ELR (cell line): ENCODE measurements around the gene SREK1.
"Not testable (repeated sequence)": the region's sequence is repeated elsewhere in the genome, so short reads cannot be mapped to it uniquely, and the experiment has no call there.

Source experiments
- DNase-seq: peaks from one replicate; pipeline ENCODE4 v3.0.0-alpha.2; 2015; ENCODE audit warnings: low read depth

SREK1 gene

DNA sequence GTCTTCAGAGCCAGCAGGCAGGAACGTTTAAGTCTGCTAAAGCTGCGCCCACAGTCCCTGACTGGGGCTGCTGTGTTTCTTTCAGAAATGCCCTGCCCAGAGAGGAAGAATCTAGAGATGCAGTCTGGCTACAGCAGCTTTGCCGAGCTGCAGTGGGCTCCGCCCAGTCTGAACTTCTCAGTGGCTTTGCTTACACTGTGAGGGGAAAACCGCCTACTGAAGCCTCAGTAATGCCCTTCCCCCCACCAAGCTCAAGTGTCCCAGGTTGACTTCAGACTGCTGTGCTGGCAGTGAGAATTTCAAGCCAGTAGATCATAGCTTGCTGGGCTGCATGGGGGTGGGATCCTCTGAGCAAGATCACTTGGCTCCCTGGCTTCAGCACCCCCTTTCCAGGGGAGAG is 78.4 kb downstream of the SREK1 start:
- DNase-seq: no peak

DNA sequence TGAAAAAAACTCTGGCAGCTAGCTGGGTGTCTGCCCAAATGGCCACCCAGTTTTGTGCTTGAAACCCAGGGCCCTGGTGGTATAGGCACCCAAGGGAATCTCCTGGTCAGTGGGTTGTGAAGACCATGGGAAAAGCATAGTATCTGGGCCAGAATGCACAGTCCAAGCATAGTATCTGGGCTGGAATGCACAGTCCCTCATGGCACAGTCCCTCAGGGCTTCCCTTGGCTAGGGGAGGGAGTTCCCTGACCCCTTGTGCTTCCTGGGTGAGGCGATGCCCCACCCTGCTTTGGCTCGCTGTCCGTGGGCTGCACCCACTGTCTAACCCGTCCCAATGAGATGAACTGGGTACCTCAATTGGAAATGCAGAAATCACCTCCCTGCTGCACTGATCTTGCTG is 78.8 kb downstream of the SREK1 start:
- DNase-seq: not testable (repeated sequence)

DNA sequence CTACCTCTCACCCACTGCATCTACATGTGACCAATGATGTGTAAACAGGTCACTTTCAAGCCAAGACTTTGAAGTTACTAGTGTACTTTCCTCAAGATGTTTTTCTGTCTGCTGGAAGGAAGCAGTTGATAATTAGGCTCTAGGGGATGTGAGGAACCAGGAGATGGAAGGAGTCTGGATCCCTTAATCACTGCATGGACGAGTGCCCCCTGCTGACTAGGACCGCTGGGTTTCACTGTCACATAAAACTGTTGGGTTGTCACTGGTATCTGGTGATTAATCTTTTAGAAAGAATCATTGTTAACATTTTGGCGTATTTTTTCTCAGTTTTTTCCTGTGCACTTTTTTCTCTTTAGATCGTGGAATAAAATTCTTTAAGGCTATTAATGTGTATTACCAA is 79.5 kb downstream of the SREK1 start:
- DNase-seq: peak; percentile 37

DNA sequence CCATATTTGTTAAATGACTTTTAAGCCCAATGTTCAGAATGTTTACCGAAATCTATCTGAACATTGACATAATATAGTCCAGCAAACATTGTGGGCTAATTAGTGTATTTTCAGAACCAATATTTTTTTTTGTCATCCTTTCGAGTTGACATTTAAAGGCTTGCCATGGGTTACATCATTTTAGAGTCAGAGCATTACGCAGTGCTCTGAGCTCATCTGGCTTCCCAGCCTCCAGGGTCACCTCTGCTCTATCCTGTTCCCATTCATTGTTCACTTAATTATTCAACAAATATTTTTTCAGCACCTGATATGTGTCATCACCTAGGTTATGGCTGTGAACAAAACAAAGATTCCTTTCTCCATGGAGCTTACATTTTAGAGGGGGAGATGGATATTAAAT is 80.2 kb downstream of the SREK1 start:
- no peak for DNase-seq

DNA sequence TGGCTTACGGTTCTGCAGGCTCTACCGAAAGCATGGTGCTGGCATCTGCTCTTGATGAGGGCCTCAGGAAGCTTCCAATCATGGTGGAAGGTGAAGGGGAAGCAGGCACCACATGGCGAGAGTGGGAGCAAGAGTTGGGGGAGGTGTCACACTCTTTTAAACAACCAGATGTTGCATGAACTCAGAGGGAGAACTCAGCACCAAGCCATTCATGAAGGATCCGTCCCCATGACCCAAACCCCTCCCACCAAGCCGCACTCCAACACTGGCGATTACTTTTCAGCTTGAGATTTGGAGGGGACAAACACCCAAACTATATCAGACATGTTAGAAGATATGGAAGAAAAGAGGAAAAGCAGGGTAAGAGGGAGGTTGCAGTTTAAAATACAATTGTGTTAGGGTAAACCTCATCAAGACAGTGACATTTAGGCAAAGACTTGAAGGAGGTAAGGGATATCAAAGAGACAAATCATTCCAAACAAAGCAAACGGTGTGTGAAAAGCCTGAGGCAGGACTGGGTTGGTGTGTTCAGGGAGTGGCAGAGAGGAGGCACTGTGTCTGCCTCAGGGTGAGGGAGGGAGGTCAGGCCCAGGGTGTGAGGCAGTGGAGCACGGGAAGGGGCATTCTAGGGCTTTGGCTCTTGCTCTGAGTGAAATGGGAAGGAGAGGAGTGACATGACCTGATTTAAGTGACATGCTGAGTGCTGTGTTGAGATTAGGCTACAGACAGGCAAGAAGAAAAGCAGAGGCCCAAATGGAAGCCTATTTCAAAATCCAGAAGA is 80.9 kb downstream of the SREK1 start:
- DNase-seq: no peak

DNA sequence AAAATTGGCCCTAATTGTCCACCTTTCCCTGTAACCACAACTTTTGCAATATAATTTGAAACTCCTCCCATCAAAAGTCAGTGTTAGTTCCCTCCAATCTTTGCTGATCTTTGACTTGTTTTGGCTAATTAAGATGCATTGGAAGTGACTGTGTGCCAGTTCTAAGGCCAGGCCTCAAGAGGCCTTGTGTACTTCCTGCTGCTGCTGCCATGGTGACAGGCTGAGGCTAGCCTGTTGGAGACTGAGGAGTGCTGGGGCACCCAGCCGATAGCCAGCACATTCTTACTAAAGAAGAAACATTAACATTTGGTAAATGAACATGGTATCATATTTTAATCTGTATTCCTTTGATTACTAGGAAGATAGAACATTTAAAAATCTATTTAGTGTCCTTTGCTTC is 86.5 kb downstream of the SREK1 start:
- DNase-seq: peak; percentile 18

DNA sequence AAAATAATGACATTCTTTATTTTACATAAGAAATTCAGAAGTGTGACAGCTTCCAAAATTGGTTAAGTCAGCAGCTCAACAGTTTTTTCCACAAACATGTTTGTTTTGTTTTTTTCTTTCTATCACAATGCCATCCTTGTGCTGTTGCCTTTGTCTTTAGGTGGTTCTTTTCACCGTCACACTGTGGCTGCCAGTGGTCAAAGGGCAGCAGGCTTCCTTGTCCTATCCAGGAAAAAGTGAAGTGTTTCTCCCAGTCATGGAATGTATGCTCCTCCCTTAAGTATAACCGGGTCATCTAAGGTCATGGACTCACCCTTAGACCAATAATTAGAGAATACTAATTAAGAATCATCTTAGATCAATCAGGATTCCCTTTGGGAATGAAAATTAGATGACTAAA is 87.4 kb downstream of the SREK1 start:
- no peak for DNase-seq

DNA sequence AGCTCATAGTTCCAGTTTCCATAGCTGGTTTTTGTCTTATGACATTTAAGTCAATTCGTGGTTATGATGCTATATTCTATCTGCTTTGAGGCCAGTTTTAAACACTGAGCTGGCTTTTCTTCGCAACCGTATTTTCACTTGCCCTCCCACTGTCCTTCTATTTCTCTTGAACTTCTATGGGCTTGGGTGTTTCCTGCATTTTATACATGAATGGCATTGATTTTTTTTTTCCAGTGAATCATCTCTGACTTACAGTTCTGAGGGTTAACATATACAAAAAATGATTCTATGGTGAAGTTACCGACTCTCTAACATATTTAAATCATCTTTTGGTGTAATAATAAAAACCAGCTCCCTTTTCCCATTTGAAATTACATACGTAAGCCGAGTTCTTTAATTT is 88.2 kb downstream of the SREK1 start:
- DNase-seq: no peak

DNA sequence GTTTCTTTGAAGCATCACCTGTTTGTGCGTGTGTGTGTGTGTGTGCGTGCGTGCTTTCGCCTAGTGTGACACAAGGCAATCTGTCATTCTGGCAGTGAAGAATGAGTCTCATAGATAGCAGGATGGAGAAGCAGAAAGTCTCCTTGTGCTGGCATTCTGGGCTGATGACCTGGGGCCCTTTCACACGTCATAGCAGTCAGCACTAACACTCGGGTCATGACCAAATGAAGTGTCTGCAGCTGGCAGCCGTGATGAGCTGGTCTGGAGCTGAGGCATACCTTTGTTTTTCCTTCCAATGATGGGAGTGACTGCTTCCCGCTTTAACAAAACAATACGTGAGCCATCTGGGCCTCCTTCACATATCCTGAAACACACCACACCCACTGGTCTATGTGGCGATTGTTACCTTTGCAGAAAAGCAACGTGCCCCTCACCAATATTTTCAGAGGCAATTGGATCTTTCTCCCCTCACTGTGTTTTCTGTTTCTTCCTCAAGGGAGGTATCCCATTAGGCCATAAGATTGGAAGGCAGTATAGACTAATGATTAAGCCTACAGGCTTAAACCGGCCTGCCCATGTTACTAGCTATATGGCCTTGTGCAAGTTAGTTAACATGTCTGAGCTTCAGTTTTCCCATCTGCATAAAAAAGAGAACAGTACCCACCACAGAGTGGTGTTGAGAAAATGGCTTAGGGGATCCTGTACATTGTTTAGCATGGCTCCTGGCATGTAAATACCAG is 88.8 kb downstream of the SREK1 start:
- DNase-seq: peak; percentile 35
